ENCODE data around the gene SPRY4. TPM values are rescaled to one million over a fixed set of nuclear protein-coding genes. Genes with fewer than 3 reads are reported as not detected.

SPRY4 gene
- polyA plus RNA-seq, 1 donor: 41.7 TPM

DNA sequence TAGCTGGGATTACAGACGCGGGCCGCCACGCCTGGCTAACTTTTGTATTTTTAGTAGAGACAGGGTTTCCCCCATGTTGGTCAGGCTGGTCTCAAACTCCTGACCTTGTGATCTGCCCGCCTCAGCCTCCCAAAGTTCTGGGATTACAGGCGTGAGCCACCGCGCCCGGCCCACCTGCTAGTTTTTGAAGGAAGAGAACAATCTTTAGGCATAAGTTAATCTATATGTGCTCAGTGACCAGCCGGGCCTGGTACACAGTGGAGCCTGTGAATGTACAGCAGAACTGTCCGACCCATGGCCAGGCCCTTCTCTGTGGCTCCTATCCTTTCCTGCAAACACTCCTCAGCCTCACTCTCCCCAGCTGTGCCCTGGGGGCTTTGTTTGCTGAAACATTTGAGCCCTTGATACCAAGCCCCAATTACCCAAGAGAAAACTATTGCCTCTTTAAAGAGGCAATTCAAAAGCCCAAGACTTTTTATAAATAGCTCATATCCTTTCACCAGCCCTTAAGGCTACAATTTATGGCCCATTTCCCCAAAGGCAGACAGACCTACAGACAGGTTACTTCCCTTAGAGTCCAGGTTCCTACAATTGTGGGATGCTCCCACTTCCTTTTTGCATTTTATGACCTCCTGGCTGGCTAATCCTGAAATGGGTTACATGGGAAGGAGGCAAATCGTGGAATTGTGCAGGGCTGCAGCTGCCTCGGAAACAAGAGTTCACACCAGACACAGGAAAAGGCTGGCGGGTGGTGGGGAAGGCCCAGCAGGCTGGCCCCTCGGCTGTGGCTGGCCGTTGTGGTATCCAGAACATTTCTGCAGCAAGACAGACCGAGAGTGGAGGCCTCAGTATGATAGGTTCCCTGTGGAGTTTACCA is 37.5 kb downstream of the SPRY4 start:
- DNase-seq: no peak
- Histone ChIP-seq H3K4me3 (ENCODE audit: low read length) (no peak overlapping the region), H3K4me1 (ENCODE audit: control insufficient read depth, insufficient read depth, low read length) (peaks cover 8% of the 10 kb centered on the region), H3K9me3 (ENCODE audit: control insufficient read depth, low read depth, low read length) (no peaks in the 10 kb centered on the region), H3K27ac (ENCODE audit: low read length) (peak overlapping the region; percentile 18), H3K36me3 (ENCODE audit: control insufficient read depth, insufficient read depth, low read length) (no peaks in the 10 kb centered on the region), H3K27me3 (ENCODE audit: control insufficient read depth, insufficient read depth, low read length) (no peaks in the 10 kb centered on the region)
- WGBS (ENCODE audit: insufficient coverage, low lambda C conversion rate): no CpG with 5 or more reads among the region's 17 CpGs

DNA sequence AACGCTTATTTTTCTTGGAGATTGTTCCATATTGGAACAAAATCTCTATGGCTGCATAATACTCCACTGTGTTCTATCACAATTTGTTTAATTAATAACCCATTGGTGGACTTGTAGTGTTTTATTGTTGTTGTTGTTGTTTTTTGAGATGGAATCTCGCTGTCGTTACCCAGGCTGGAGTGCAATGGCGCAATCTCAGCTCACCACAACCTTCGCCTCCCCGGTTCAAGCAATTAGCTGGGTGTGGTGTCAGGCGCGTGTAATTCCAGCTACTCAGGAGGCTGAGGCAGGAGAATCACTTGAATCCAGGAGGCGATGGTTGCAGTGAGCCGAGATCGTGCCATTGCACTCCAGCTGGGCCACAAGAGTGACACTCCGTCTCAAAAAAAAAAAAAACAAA is 38.7 kb downstream of the SPRY4 start:
- Histone ChIP-seq H3K36me3 (ENCODE audit: control insufficient read depth, insufficient read depth, low read length) (no peaks in the 10 kb centered on the region), H3K4me1 (ENCODE audit: control insufficient read depth, insufficient read depth, low read length) (peaks cover 8% of the 10 kb centered on the region), H3K4me3 (ENCODE audit: low read length) (no peak overlapping the region), H3K27ac (ENCODE audit: low read length) (no peak overlapping the region), H3K9me3 (ENCODE audit: control insufficient read depth, low read depth, low read length) (no peaks in the 10 kb centered on the region), H3K27me3 (ENCODE audit: control insufficient read depth, insufficient read depth, low read length) (no peaks in the 10 kb centered on the region)
- DNase-seq: no peak
- no CpG with 5 or more reads among the region's 12 CpGs for WGBS (ENCODE audit: insufficient coverage, low lambda C conversion rate)

DNA sequence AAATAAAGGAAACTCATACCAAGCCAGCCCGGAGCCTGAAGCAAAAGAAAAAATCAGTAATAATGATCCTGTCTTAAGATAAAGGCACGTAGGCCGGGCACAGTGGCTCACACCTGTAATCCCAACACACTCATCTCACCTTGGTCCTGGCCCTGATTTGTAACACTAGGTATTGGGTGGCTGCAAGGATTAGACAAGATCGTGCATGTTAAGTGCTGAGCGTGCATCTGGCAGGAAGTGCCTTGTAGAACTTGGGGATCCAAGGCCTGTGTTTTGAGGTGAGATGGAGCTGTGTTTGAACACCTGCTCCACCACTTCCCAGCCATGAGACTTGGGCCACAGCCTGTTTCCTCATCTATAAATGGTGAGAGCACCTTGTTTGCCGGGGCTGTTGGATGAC is 41.5 kb downstream of the SPRY4 start:
- WGBS (ENCODE audit: insufficient coverage, low lambda C conversion rate): 100% methylated on average over 1 of the region's 6 CpGs
- H3K36me3 ChIP-seq (ENCODE audit: control insufficient read depth, insufficient read depth, low read length): no peaks in the 10 kb centered on the region
- H3K27me3 ChIP-seq (ENCODE audit: control insufficient read depth, insufficient read depth, low read length): no peaks in the 10 kb centered on the region
- peaks cover 13% of the 10 kb centered on the region for H3K4me1 ChIP-seq (ENCODE audit: control insufficient read depth, insufficient read depth, low read length)
- no peak for DNase-seq
- no peak overlapping the region for H3K27ac ChIP-seq (ENCODE audit: low read length)
- H3K9me3 ChIP-seq (ENCODE audit: control insufficient read depth, low read depth, low read length): no peaks in the 10 kb centered on the region
- no peak overlapping the region for H3K4me3 ChIP-seq (ENCODE audit: low read length)

DNA sequence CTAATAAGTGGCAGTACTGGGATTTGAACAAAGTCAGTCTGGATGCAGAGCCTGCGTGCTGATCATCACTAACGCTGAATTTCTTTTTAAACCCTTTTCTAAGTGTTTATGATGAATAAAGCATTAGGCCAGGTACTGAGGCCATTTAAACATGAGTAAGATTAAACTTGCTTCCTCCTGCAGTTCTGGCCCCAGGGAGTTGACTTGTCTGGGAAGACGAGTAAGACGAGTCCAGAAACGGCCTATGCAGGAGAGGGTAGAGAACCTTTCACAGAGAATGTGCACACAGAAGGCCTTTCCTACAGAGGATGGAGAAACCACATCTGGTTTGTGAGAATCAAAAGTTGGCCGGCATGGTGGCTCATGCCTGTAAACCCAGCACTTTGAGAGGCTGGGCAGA is 42.9 kb downstream of the SPRY4 start:
- no peaks in the 10 kb centered on the region for H3K36me3 ChIP-seq (ENCODE audit: control insufficient read depth, insufficient read depth, low read length)
- WGBS (ENCODE audit: insufficient coverage, low lambda C conversion rate): 100% methylated on average over 2 of the region's 6 CpGs
- H3K27ac ChIP-seq (ENCODE audit: low read length): no peak overlapping the region
- no peak for DNase-seq
- no peak overlapping the region for H3K4me3 ChIP-seq (ENCODE audit: low read length)
- no peaks in the 10 kb centered on the region for H3K27me3 ChIP-seq (ENCODE audit: control insufficient read depth, insufficient read depth, low read length)
- no peaks in the 10 kb centered on the region for H3K9me3 ChIP-seq (ENCODE audit: control insufficient read depth, low read depth, low read length)
- peaks cover 8% of the 10 kb centered on the region for H3K4me1 ChIP-seq (ENCODE audit: control insufficient read depth, insufficient read depth, low read length)

DNA sequence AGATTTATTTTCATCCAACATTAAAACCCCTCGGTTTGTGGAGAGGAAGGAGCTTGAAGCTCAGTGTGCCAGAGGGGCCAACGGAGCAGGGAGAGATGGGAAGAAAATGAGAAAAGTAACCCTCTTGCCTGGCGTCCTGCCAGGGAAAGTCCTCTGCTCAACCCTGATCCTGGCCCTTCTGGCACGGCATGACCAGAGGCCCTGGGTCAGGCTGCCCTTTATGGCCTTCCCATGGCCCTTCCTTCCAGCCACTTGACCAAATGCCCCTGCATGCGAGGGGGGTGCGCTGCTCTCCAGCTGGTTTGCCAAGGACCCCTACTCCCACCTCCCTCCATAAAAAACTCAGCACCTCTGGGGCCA is 43.8 kb downstream of the SPRY4 start:
- Histone ChIP-seq H3K27ac (ENCODE audit: low read length) (no peak overlapping the region), H3K4me3 (ENCODE audit: low read length) (no peak overlapping the region), H3K9me3 (ENCODE audit: control insufficient read depth, low read depth, low read length) (no peaks in the 10 kb centered on the region), H3K27me3 (ENCODE audit: control insufficient read depth, insufficient read depth, low read length) (no peaks in the 10 kb centered on the region), H3K4me1 (ENCODE audit: control insufficient read depth, insufficient read depth, low read length) (peaks cover 8% of the 10 kb centered on the region), H3K36me3 (ENCODE audit: control insufficient read depth, insufficient read depth, low read length) (no peaks in the 10 kb centered on the region)
- no peak for DNase-seq
- WGBS (ENCODE audit: insufficient coverage, low lambda C conversion rate): no CpG with 5 or more reads among the region's 6 CpGs

DNA sequence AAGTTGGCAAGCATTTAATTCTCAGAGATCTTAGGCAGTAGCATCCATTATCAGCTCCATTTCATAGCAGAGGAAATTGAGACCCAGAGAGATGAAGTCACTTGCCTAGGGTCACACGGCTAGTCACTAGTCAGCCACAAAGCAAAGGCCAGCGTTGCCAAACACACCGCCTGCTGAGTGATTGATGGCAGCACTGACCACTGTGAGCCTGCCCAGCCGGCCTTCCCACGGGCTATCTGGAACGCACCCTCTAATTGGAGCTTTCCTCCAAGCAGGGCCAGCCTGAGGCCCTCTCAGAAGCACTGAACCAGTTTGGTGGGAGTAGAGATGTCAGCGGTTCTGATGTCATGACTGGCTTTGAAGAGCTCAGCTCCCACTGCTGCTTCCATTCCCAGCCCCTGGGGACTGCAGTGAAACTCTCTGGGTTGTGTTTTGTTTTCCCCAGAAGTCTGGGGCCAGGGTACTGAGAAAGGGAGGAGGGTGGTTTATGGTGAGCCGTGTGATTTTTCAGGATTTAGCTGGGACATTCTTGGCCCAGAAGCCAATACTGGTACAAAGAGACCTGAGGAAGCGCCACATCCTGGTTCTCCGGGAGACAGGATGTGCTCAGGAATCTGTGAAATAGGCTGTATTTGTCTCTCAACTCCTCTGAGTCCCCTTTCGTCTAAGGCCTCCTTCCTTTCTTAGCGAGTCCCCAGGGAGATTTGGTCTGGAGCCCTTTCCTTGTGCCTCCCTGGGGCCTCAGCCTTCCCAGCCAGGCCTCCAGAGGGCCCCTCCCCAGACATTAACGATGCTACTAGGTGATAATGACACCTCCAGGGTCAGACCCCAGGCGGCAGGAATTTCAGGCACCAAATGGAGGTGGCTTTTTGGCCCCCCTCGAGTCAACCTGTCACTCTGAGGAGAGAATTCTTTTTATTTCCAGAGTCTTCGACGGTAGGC is 44.5 kb downstream of the SPRY4 start:
- Histone ChIP-seq H3K4me3 (ENCODE audit: low read length) (no peak overlapping the region), H3K27ac (ENCODE audit: low read length) (no peak overlapping the region), H3K36me3 (ENCODE audit: control insufficient read depth, insufficient read depth, low read length) (no peaks in the 10 kb centered on the region), H3K27me3 (ENCODE audit: control insufficient read depth, insufficient read depth, low read length) (no peaks in the 10 kb centered on the region), H3K9me3 (ENCODE audit: control insufficient read depth, low read depth, low read length) (no peaks in the 10 kb centered on the region), H3K4me1 (ENCODE audit: control insufficient read depth, insufficient read depth, low read length) (peaks cover 8% of the 10 kb centered on the region)
- WGBS (ENCODE audit: insufficient coverage, low lambda C conversion rate): 100% methylated on average over 1 of the region's 17 CpGs
- no peak for DNase-seq

DNA sequence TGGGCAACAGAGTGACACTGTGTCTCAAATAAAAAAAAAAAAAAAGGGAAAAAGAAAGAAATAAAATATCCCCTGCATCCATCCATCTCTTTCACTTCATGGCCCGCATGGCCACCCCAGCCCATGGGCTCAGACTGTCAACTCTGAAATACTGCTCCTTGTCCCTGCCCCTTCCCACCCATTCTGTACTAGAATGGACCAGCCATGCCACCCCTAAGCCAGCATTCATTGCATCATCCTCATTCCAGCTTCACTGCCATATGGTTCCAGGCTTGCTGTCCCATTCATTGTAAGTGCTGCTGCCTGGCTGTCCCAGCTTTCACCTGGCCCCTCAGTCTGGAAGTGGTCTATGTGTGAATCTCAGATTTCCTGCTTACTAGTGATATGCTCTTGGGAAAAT is 46.2 kb downstream of the SPRY4 start:
- no peak overlapping the region for H3K27ac ChIP-seq (ENCODE audit: low read length)
- no peaks in the 10 kb centered on the region for H3K36me3 ChIP-seq (ENCODE audit: control insufficient read depth, insufficient read depth, low read length)
- no CpG with 5 or more reads among the region's 1 CpG for WGBS (ENCODE audit: insufficient coverage, low lambda C conversion rate)

DNA sequence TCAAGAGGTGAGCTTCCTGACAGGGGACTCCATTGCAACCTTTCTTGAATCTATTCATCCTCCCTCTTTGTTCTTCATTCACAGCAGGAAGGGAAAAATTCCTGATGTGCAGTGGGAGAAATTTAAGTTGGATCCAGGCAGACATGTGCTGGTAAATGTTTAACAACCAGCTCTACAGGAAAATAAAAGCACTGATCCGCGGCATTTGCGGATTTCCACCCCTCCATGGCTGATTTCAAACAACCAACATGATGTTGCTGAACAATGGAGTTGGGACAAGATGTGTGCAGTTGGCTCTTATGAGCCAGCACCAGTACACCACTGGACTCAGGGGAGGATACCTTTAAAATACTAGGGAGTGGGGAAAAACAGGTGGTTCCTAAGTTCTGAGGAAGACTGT is 47.0 kb downstream of the SPRY4 start:
- no peaks in the 10 kb centered on the region for H3K27me3 ChIP-seq (ENCODE audit: control insufficient read depth, insufficient read depth, low read length)
- no peaks in the 10 kb centered on the region for H3K9me3 ChIP-seq (ENCODE audit: control insufficient read depth, low read depth, low read length)
- no peak overlapping the region for H3K27ac ChIP-seq (ENCODE audit: low read length)
- no CpG with 5 or more reads among the region's 3 CpGs for whole genome bisulfite sequencing (ENCODE audit: insufficient coverage, low lambda C conversion rate)
- no peaks in the 10 kb centered on the region for H3K36me3 ChIP-seq (ENCODE audit: control insufficient read depth, insufficient read depth, low read length)
- H3K4me1 ChIP-seq (ENCODE audit: control insufficient read depth, insufficient read depth, low read length): peaks cover 8% of the 10 kb centered on the region
- H3K4me3 ChIP-seq (ENCODE audit: low read length): no peak overlapping the region
- DNase-seq: no peak

More for the DNA sequence above, 46.2 kb downstream of the SPRY4 start:
- DNase-seq: no peak
- peaks cover 8% of the 10 kb centered on the region for H3K4me1 ChIP-seq (ENCODE audit: control insufficient read depth, insufficient read depth, low read length)
- H3K9me3 ChIP-seq (ENCODE audit: control insufficient read depth, low read depth, low read length): no peaks in the 10 kb centered on the region
- H3K4me3 ChIP-seq (ENCODE audit: low read length): no peak overlapping the region
- no peaks in the 10 kb centered on the region for H3K27me3 ChIP-seq (ENCODE audit: control insufficient read depth, insufficient read depth, low read length)

DNA sequence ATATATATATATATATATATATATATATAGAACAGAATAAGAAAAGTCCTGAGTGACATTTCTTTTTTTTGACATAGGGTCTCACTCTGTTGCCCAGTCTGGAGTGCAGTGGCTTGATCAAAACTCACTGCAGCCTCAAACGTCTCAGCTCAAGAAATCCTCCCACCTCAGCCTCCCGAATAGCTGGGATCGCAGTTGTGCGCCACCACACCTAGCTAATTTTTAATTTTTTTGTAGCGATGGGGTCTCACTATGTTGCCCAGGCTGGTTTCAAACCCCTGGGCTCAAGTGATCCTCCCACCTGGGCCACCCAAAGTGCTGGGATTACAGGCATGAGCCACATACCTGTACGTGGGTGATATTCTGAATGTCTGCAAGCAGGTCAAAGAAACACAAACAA is 48.3 kb downstream of the SPRY4 start:
- Histone ChIP-seq H3K9me3 (ENCODE audit: control insufficient read depth, low read depth, low read length) (no peaks in the 10 kb centered on the region), H3K36me3 (ENCODE audit: control insufficient read depth, insufficient read depth, low read length) (no peaks in the 10 kb centered on the region), H3K27me3 (ENCODE audit: control insufficient read depth, insufficient read depth, low read length) (no peaks in the 10 kb centered on the region), H3K4me3 (ENCODE audit: low read length) (no peak overlapping the region), H3K4me1 (ENCODE audit: control insufficient read depth, insufficient read depth, low read length) (peaks cover 8% of the 10 kb centered on the region), H3K27ac (ENCODE audit: low read length) (no peak overlapping the region)
- WGBS (ENCODE audit: insufficient coverage, low lambda C conversion rate): no CpG with 5 or more reads among the region's 6 CpGs
- no peak for DNase-seq

DNA sequence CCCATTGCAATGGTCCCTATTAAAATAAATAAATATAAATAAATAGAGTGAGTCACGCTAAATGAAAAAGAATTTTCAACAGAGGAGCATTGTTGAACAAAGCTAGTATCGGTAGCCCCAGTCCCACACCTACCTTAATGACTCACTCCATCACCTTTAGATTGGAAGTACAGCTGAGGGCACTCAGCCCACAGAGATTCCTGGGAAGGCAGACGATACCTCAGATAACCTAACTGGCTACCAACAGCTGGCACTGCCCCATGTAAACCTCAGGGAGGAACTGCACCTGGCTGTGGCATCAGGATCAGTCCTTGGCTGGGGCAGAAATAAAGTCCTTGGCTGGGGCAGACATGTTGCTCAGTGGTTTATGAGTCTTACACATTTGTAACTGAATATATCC is 49.3 kb downstream of the SPRY4 start:
- no peaks in the 10 kb centered on the region for H3K9me3 ChIP-seq (ENCODE audit: control insufficient read depth, low read depth, low read length)
- H3K4me1 ChIP-seq (ENCODE audit: control insufficient read depth, insufficient read depth, low read length): peaks cover 8% of the 10 kb centered on the region
- no peaks in the 10 kb centered on the region for H3K27me3 ChIP-seq (ENCODE audit: control insufficient read depth, insufficient read depth, low read length)
- WGBS (ENCODE audit: insufficient coverage, low lambda C conversion rate): 100% methylated on average over 1 of the region's 3 CpGs
- no peak for DNase-seq
- no peaks in the 10 kb centered on the region for H3K36me3 ChIP-seq (ENCODE audit: control insufficient read depth, insufficient read depth, low read length)
- no peak overlapping the region for H3K27ac ChIP-seq (ENCODE audit: low read length)
- no peak overlapping the region for H3K4me3 ChIP-seq (ENCODE audit: low read length)

Measured in large intestine (tissue), 3 donors.